Stimulated activated CD8-positive, alpha-beta memory T cell treated with anti-CD3 and anti-CD28 coated beads, Interleukin-15, amount 100 ng/mL, for 48 hours (primary cell): Measurements from ENCODE around the gene ERBB2.
A peak's percentile ranks its signal among the peaks of the same experiment; 100 is the strongest.
"Not testable (repeated sequence)": the region's sequence is repeated elsewhere in the genome, so short reads cannot be mapped to it uniquely, and the experiment has no call there.

Experiments used
- DNase-seq, 2 donors: peaks; one replicate each; pipeline ENCODE4 v3.0.0-alpha.2; 2020; ENCODE audit warnings: low read depth in 2 of 2

Gene ERBB2

GRCh38 chr17:39703913-39704312, 4.0 kb downstream of the ERBB2 start:
- no peak for DNase-seq

DNA sequence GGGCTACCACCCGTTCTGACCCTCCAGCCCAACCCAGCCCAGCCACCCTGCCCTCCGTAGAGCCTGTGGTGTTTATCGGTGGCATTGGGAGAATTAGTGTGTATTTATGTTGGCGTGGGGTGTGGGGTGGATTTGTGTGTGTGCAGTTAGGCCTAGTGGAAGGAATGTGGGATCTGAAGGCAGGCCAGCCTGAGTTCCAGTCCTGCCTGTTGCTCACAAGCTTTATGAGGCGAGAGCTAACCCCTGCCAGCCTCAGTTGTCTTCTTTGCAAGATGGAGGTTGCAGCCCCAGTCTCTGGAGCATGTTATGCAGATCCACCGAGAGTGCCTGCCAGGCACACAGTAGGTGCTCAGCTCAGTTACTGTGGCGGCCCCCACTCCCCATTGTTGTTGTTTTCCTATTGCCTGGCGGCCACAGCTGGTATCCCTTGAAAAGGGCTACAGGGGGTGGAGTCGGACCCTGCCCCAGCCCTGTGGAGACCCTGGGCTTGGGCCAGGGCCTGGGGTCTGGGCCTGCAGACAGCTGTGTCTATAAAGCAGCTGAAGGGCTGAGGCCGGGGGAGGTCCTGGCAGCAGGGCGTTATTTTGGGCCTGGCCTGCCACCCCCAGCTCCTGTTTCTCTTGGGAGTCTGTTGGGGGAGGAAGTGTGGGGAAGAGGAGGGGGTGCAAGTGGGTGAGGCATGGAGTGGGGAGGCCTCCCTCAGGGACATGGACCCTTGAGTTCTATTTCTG, 5.1 kb downstream of the ERBB2 start:
- no peak for DNase-seq

DNA sequence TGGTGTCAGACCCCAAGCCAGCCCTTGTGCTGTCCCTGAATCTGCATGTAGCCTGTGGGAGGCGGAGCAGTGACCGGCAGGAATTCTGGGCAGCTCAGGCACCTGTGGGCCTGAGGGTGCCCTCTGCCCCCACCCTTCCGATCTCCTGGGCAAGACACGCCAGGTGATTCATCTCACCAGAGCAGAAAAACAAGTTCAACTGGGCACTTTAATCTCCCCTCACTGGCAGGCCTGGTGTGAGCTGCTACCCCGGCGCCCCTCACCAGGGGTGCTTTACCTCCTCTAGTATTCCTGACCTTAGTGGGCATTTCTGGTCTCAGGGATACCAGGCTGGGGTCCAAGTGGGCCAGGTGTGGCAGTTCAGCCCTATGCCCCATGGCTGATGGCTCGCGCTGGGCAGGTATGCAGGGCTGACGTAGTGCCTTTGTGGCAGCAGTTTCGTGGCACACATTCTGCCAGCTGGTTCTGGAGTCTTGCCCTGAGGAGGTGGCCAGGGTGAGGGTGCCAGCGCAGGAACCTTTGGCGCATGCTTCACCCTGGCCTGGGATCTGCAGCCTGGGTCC, 6.0 kb downstream of the ERBB2 start:
- DNase-seq, result no peak

- no peak for DNase-seq
Measured at GRCh38 chr17:39706383-39706782, 6.5 kb downstream of the ERBB2 start.

GRCh38 chr17:39706921-39707337, 7.1 kb downstream of the ERBB2 start:
- no peak for DNase-seq

GRCh38 chr17:39709319-39709997, 9.6 kb downstream of the ERBB2 start:
- DNase-seq, result no peak

- DNase-seq, result no peak
Measured at GRCh38 chr17:39709998-39710964, 10.4 kb downstream of the ERBB2 start.

GRCh38 chr17:39711071-39711470, 11.2 kb downstream of the ERBB2 start:
- not testable (repeated sequence) for DNase-seq

DNA sequence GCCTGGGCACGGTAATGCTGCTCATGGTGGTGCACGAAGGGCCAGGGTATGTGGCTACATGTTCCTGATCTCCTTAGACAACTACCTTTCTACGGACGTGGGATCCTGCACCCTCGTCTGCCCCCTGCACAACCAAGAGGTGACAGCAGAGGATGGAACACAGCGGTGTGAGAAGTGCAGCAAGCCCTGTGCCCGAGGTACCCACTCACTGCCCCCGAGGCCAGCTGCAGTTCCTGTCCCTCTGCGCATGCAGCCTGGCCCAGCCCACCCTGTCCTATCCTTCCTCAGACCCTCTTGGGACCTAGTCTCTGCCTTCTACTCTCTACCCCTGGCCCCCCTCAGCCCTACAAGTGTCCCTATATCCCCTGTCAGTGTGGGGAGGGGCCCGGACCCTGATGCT, 12.0 kb downstream of the ERBB2 start:
- no peak for DNase-seq

DNA sequence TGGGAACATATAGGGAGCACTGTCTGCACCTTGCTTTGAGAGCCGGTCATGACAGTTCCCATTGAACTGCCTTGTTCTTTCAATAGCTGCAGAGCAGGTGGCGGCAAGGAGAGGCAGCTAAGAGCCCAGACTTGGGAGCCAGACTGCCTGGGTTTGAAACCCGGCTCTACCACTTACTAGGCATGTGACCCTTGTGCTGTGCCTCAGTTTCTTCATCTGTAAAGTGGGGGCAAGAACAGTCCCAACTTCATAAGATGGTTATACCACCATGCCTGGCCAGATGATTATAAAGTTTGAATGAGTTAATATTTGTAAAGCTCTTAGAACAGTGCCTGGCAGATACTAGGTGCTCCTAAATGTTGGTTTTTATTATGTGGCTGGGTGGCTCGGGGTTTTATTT, 14.4 kb downstream of the ERBB2 start:
- DNase-seq, result no peak

DNA sequence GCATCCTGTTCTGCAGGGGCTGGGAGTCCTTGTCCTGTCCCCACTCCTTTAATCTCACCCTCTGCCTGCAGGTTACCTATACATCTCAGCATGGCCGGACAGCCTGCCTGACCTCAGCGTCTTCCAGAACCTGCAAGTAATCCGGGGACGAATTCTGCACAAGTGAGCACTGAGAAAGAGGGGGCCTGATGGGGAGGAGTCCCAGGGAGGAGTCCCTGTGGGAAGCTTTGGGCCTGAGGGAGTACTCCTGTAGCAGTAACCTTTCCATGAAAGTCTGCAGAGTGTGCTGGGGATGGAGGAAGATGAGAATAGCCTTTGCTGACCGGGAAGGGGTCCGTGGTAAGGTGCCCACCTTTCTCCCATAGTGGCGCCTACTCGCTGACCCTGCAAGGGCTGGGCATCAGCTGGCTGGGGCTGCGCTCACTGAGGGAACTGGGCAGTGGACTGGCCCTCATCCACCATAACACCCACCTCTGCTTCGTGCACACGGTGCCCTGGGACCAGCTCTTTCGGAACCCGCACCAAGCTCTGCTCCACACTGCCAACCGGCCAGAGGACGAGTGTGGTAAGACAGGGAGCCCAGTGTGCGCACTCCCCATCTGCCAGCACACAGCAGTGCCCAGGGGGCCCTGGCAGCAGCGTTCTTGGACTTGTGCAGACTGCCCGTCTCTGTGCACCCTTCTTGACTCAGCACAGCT, 15.7 kb downstream of the ERBB2 start:
- no peak for DNase-seq

DNA sequence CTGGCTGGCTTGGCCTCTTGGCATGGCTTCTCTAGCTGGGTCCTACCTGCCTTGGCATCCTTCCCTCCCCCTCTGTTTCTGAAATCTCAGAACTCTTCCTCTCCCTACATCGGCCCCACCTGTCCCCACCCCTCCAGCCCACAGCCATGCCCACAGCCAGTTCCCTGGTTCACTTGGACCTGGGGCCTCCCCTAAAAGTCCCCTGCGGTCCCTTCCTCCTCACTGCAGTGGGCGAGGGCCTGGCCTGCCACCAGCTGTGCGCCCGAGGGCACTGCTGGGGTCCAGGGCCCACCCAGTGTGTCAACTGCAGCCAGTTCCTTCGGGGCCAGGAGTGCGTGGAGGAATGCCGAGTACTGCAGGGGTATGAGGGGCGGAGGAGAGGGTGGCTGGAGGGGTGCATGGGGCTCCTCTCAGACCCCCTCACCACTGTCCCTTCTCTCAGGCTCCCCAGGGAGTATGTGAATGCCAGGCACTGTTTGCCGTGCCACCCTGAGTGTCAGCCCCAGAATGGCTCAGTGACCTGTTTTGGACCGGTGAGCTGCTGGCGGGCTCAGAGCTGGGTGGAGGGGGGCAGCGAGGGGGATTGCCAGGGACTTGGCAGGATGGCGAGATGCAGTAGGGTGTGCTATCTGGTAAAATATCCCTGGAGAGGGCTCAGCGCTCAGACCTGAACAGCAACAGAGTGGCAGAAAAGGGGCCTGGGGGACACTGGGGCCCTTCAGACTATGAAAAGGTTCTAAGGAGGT, 16.4 kb downstream of the ERBB2 start:
- no peak for DNase-seq

- no peak for DNase-seq
Measured at GRCh38 chr17:39716879-39717536, 17.1 kb downstream of the ERBB2 start.

GRCh38 chr17:39717660-39718059, 17.8 kb downstream of the ERBB2 start:
- DNase-seq, result no peak

DNA sequence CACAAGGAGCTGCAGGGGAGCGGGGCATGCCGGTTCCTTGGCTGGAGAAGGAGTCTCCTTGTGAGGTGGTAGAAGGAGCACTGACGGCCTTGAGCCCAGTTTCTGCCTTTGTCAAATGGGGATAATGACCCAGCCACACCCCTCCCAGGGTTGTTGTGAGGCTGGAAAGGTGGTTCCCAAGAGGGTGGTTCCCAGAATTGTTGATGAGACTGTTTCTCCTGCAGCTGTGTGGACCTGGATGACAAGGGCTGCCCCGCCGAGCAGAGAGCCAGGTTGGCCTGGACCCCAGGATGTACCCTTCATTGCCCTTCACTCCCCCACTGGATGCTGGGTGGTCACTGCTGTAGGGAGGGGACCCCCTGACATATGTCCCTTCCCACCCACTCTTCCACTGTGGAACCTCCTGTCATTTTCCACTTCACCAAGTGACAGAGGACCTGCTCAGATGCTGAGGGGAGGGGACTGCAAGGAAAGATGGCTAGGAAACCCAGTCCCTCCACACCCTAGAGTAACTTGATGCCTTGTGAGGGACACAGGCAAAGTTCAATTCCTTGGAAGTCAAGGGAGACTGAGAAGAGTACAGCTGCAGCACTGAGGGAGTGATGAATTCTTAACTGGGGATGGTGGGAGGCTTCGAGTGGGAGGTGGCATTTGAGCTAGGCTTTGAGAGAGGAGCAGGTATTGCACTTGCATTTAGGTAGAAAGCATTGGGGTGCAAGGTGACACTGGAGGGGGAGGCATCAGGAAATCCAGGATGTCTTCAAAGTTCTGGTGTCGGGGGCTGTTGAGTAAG, 19.9 kb downstream of the ERBB2 start:
- no peak for DNase-seq

- DNase-seq, result no peak
Measured at GRCh38 chr17:39722104-39722503, 22.2 kb downstream of the ERBB2 start.

- DNase-seq, result peak in 1 of 2 donors; percentile 13
Measured at GRCh38 chr17:39722965-39723848, 23.3 kb downstream of the ERBB2 start.

DNA sequence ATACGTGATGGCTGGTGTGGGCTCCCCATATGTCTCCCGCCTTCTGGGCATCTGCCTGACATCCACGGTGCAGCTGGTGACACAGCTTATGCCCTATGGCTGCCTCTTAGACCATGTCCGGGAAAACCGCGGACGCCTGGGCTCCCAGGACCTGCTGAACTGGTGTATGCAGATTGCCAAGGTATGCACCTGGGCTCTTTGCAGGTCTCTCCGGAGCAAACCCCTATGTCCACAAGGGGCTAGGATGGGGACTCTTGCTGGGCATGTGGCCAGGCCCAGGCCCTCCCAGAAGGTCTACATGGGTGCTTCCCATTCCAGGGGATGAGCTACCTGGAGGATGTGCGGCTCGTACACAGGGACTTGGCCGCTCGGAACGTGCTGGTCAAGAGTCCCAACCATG, 24.9 kb downstream of the ERBB2 start:
- no peak for DNase-seq
